GM13976 (cell line): ENCODE measurements around the gene FRK.

Experiments
- DNase-seq: peaks from one replicate; pipeline ENCODE4 v3.0.0; 2012; ENCODE audit warnings: low spot score
- in situ Hi-C: fragments of 300-500 bp; cut with MboI; formaldehyde crosslinking; loops from one replicate; pipeline ENCODE4 v1.12.0; 2022; ENCODE audit warnings: low sequenced_read_pairs, mixed read lengths, inconsistent platforms; ENCODE audit not compliant: unreplicated experiment
- TF ChIP-seq, protein P1 (sequence below): IDR thresholded peaks from 2 replicates; pipeline ENCODE4 v1.5.1; 2012; ENCODE audit warnings: borderline replicate concordance, mild to moderate bottlenecking; ENCODE audit not compliant: insufficient read depth; ENCODE audit errors: extremely low read depth, missing control alignments, control extremely low read depth

FRK gene

DNA sequence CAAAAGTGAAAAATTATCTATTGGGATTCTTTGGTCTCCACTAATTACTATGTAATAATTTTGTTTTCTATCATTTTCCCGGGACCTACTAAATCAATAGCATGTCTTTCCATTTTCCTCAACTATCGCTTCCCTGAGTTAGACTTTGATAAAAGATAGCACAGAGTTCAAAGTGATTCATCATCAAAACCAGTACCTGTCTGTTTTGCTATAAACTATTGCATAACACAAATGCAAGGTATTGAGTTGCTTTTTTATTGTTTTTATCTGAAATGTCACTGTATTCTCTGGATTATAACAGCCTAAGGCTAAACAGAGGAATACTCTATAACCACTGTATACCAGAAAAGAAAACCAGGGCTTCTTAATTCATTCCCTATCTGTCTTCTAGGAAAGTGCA is 19.7 kb downstream of the FRK start:
- TF ChIP-seq, protein P1, sequence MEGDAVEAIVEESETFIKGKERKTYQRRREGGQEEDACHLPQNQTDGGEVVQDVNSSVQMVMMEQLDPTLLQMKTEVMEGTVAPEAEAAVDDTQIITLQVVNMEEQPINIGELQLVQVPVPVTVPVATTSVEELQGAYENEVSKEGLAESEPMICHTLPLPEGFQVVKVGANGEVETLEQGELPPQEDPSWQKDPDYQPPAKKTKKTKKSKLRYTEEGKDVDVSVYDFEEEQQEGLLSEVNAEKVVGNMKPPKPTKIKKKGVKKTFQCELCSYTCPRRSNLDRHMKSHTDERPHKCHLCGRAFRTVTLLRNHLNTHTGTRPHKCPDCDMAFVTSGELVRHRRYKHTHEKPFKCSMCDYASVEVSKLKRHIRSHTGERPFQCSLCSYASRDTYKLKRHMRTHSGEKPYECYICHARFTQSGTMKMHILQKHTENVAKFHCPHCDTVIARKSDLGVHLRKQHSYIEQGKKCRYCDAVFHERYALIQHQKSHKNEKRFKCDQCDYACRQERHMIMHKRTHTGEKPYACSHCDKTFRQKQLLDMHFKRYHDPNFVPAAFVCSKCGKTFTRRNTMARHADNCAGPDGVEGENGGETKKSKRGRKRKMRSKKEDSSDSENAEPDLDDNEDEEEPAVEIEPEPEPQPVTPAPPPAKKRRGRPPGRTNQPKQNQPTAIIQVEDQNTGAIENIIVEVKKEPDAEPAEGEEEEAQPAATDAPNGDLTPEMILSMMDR: no peak
- in situ Hi-C loops: no loop called here
- no peak for DNase-seq

DNA sequence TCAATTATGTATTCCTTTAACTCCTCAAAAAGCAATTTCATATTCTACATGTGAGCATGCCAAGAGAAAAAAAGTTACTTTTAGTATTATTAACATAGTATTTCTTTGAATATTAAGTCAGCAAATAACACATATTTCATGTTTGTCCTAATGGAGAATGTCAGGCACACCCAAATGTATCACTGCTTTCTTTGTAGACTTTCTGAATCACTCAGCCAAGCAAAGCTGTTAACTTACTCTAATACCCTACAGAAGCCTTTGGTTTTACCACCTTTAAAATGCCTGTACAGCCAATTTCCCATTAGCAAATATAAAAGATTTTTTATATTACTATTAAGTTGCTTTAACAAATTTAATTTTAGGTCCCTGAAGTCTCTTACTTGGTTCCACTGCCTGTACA is 23.8 kb downstream of the FRK start:
- in situ Hi-C loops: no loop called here
- TF ChIP-seq, protein P1: no peak
- no peak for DNase-seq

DNA sequence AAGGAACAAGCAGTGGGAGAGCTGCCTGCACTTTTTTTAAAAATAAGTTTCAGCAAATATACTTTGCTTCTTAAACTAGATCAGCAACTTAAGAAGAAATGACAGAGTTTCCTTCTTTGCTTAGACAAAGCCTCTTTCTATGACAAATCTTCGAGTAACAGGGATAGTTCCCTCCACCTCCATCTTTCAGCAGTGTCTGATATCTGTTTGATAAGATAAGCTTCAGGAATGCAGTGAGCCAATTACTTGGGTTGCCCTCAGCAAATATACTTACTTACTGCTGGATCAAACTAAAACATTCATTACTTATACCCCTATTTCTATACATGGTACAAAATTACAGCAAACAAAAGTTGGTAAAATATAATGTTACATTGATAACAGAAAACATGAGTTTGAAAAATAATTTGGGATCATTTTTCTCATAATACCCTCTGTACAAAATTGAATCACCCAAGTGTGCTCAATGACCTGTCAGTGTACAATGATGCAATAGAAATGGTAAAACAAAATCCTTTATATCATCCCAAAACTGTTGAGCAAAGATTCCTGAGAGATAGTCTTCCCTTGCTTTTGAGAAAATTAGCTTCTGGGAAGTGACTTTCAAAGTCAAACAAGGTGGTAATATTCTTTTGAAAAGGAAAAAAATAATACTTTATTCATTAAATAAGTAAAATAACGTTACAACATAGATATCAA is 24.5 kb downstream of the FRK start:
- DNase-seq: no peak
- TF ChIP-seq, protein P1: no peak
- in situ Hi-C loops: no loop called here

DNA sequence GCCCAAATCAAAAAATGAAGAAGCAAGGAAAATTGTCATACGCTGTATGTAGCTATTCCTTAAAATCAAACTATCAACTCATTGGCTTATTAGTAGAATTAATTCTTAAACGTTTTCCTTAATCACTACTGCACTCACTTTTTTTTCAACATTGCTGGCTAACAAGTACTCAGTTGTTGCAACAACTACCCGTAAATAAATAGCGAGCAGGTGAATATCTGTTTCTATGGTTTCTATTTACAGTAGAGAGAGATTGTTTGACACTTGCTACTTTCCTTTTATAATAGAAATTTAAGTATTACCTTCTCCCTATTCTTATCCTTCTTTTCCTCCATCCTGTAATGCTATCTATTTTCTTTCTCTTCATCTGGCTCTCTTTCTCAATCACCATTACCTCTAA is 25.1 kb downstream of the FRK start:
- in situ Hi-C loops: no loop called here
- TF ChIP-seq, protein P1: no peak
- no peak for DNase-seq

DNA sequence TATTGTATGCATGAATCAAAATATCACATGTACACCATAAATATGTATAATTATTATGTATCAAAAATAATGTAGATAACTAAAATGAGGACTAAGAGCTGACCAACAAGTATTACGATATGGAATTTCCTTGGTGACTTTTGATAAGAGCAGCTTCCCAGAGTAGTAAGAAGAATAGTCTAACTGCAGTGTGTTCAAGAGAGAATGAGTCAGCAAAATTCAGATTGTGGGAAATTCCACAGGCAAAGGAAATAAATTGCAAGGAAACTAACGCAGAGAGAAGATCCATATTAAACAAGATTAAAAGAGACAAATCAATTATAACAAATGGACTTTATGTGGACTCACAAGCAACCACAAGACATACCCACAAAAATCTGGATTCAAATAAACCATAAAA is 26.4 kb downstream of the FRK start:
- TF ChIP-seq, protein P1: no peak
- in situ Hi-C loops: no loop called here
- no peak for DNase-seq

DNA sequence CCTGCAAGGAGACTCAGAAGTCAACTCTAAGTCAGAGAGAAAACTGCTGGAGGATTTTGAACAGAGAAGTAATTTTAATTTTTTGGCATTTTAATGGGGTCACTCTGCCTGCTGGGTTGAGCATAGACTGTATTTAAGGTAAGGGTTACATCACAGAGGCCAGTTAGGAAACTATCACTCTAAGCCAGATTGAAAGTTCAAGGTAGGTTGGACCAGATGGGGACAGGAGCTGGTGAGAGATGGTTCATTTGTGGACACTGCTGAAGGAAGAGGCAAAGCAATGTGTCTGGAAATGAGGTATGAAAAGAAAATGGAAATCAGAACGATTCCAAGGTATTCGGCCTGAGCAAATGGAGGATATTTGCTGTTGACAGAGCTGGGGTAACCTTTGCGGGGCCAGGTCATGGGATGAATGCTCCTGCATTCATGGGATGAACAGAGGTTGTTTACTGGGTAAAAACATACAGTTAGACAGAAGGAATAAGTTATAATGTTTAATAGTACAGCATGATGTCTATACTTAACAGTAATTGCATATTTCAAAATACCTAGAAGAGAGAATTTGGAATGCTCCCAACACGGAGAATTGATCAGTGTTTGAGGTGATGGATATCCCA is 26.9 kb downstream of the FRK start:
- no peak for DNase-seq
- in situ Hi-C loops: no loop called here
- TF ChIP-seq, protein P1: no peak
